ENCODE measurements around the gene SPACA7.

Gene SPACA7

GRCh38 chr13:112474869-112475268 lies 98.7 kb downstream of the SPACA7 start:
- no peak overlapping the region for H4K12ac ChIP-seq (ENCODE audit: low read depth, low read length)
- WGBS (ENCODE audit: extremely low coverage, insufficient coverage, insufficient read length): no CpG with 5 or more reads among the region's 8 CpGs
- no peak overlapping the region for H3K27ac ChIP-seq (ENCODE audit: low read depth, low read length)

GRCh38 chr13:112475889-112476288 lies 99.7 kb downstream of the SPACA7 start:
- H3K79me1 ChIP-seq (ENCODE audit: low read length): no peaks in the 10 kb centered on the region
- no peak overlapping the region for H2BK12ac ChIP-seq (ENCODE audit: low read length)
- no peak overlapping the region for H3K23ac ChIP-seq (ENCODE audit: low read length)
- H3K36me3 ChIP-seq (ENCODE audit: control insufficient read depth in 1 of 2, insufficient read depth in 2 of 2, low read length in 2 of 2): no peaks in the 10 kb centered on the region
- no peak overlapping the region for H2BK5ac ChIP-seq (ENCODE audit: low read depth, low read length, poor library complexity)
- H3K14ac ChIP-seq (ENCODE audit: low read length): no peak overlapping the region
- no peak overlapping the region for H3K27ac ChIP-seq (ENCODE audit: low read depth, low read length)
- no peak overlapping the region for H3K4ac ChIP-seq (ENCODE audit: low read depth, low read length)
- H3K4me2 ChIP-seq (ENCODE audit: low read length): no peak overlapping the region
- no peak overlapping the region for H2BK120ac ChIP-seq (ENCODE audit: insufficient read depth, low read length, poor library complexity)
- peaks cover 2% of the 10 kb centered on the region for H3K9me3 ChIP-seq (ENCODE audit: insufficient read depth, low read depth, low read length)
- no peaks in the 10 kb centered on the region for H3K79me2 ChIP-seq (ENCODE audit: control insufficient read depth, insufficient read depth, low read length, poor library complexity)
- H2AFZ ChIP-seq (ENCODE audit: insufficient read depth, low read length, poor library complexity): no peak overlapping the region
- no peak overlapping the region for H4K12ac ChIP-seq (ENCODE audit: low read depth, low read length)
- no peak overlapping the region for H3K4me3 ChIP-seq (ENCODE audit: low read depth, low read length)
- H3K18ac ChIP-seq (ENCODE audit: low read length): no peak overlapping the region
- H3K27me3 ChIP-seq (ENCODE audit: insufficient read depth, low read length): no peaks in the 10 kb centered on the region
- no peak overlapping the region for H4K8ac ChIP-seq (ENCODE audit: low read depth, low read length)
- no peak overlapping the region for H2AK5ac ChIP-seq (ENCODE audit: low read length)
- WGBS (ENCODE audit: extremely low coverage, insufficient coverage, insufficient read length): no CpG with 5 or more reads among the region's 1 CpG
- no peak overlapping the region for H3K9ac ChIP-seq (ENCODE audit: low read length)
- DNase-seq: no peak
- no peaks in the 10 kb centered on the region for H3K4me1 ChIP-seq (ENCODE audit: control insufficient read depth in 1 of 2, insufficient read depth in 2 of 2, low read length in 2 of 2)
- no peak overlapping the region for H4K91ac ChIP-seq (ENCODE audit: low read depth, low read length)

More at GRCh38 chr13:112474869-112475268, 98.7 kb downstream of the SPACA7 start:
- no peak overlapping the region for H2BK12ac ChIP-seq (ENCODE audit: low read length)
- H3K4me3 ChIP-seq (ENCODE audit: low read depth, low read length): no peak overlapping the region
- H3K27me3 ChIP-seq (ENCODE audit: insufficient read depth, low read length): no peaks in the 10 kb centered on the region
- no peak overlapping the region for H3K9ac ChIP-seq (ENCODE audit: low read length)
- no peaks in the 10 kb centered on the region for H3K79me1 ChIP-seq (ENCODE audit: low read length)
- no peak overlapping the region for H4K91ac ChIP-seq (ENCODE audit: low read depth, low read length)
- no peak overlapping the region for H2BK120ac ChIP-seq (ENCODE audit: insufficient read depth, low read length, poor library complexity)
- H3K4me1 ChIP-seq (ENCODE audit: control insufficient read depth in 1 of 2, insufficient read depth in 2 of 2, low read length in 2 of 2): no peaks in the 10 kb centered on the region
- H3K14ac ChIP-seq (ENCODE audit: low read length): no peak overlapping the region
- no peak overlapping the region for H2BK5ac ChIP-seq (ENCODE audit: low read depth, low read length, poor library complexity)
- no peaks in the 10 kb centered on the region for H3K79me2 ChIP-seq (ENCODE audit: control insufficient read depth, insufficient read depth, low read length, poor library complexity)
- no peak overlapping the region for H2AK5ac ChIP-seq (ENCODE audit: low read length)
- H2AFZ ChIP-seq (ENCODE audit: insufficient read depth, low read length, poor library complexity): no peak overlapping the region
- no peak overlapping the region for H3K18ac ChIP-seq (ENCODE audit: low read length)
- H3K36me3 ChIP-seq (ENCODE audit: control insufficient read depth in 1 of 2, insufficient read depth in 2 of 2, low read length in 2 of 2): no peaks in the 10 kb centered on the region
- H3K23ac ChIP-seq (ENCODE audit: low read length): no peak overlapping the region
- DNase-seq: no peak
- no peak overlapping the region for H4K8ac ChIP-seq (ENCODE audit: low read depth, low read length)
- H3K9me3 ChIP-seq (ENCODE audit: insufficient read depth, low read depth, low read length): peaks cover 2% of the 10 kb centered on the region
- H3K4ac ChIP-seq (ENCODE audit: low read depth, low read length): no peak overlapping the region
- H3K4me2 ChIP-seq (ENCODE audit: low read length): no peak overlapping the region

GRCh38 chr13:112477070-112477619 lies 101.0 kb downstream of the SPACA7 start:
- Histone ChIP-seq H3K4ac (ENCODE audit: low read depth, low read length) (no peak overlapping the region), H2AFZ (ENCODE audit: insufficient read depth, low read length, poor library complexity) (no peak overlapping the region), H3K36me3 (ENCODE audit: control insufficient read depth in 1 of 2, insufficient read depth in 2 of 2, low read length in 2 of 2) (no peaks in the 10 kb centered on the region), H3K23ac (ENCODE audit: low read length) (no peak overlapping the region), H3K14ac (ENCODE audit: low read length) (no peak overlapping the region), H3K4me3 (ENCODE audit: low read depth, low read length) (no peak overlapping the region), H2BK12ac (ENCODE audit: low read length) (no peak overlapping the region), H3K79me2 (ENCODE audit: control insufficient read depth, insufficient read depth, low read length, poor library complexity) (no peaks in the 10 kb centered on the region), H3K4me1 (ENCODE audit: control insufficient read depth in 1 of 2, insufficient read depth in 2 of 2, low read length in 2 of 2) (no peaks in the 10 kb centered on the region), H3K9me3 (ENCODE audit: insufficient read depth, low read depth, low read length) (peaks cover 2% of the 10 kb centered on the region), H4K91ac (ENCODE audit: low read depth, low read length) (no peak overlapping the region), H4K12ac (ENCODE audit: low read depth, low read length) (no peak overlapping the region), H3K79me1 (ENCODE audit: low read length) (no peaks in the 10 kb centered on the region), H3K27ac (ENCODE audit: low read depth, low read length) (no peak overlapping the region), H3K27me3 (ENCODE audit: insufficient read depth, low read length) (no peaks in the 10 kb centered on the region), H2BK5ac (ENCODE audit: low read depth, low read length, poor library complexity) (no peak overlapping the region), H2BK120ac (ENCODE audit: insufficient read depth, low read length, poor library complexity) (no peak overlapping the region), H4K8ac (ENCODE audit: low read depth, low read length) (no peak overlapping the region), H3K9ac (ENCODE audit: low read length) (no peak overlapping the region), H3K18ac (ENCODE audit: low read length) (no peak overlapping the region), H2AK5ac (ENCODE audit: low read length) (no peak overlapping the region), H3K4me2 (ENCODE audit: low read length) (no peak overlapping the region)
- DNase-seq: no peak
- WGBS (ENCODE audit: extremely low coverage, insufficient coverage, insufficient read length): no CpG with 5 or more reads among the region's 9 CpGs

GRCh38 chr13:112479389-112479788 lies 103.2 kb downstream of the SPACA7 start:
- Histone ChIP-seq H3K79me2 (ENCODE audit: control insufficient read depth, insufficient read depth, low read length, poor library complexity) (no peaks in the 10 kb centered on the region), H4K8ac (ENCODE audit: low read depth, low read length) (no peak overlapping the region), H3K4me1 (ENCODE audit: control insufficient read depth in 1 of 2, insufficient read depth in 2 of 2, low read length in 2 of 2) (no peaks in the 10 kb centered on the region), H3K23ac (ENCODE audit: low read length) (no peak overlapping the region), H3K18ac (ENCODE audit: low read length) (no peak overlapping the region), H2BK5ac (ENCODE audit: low read depth, low read length, poor library complexity) (no peak overlapping the region), H3K9ac (ENCODE audit: low read length) (no peak overlapping the region), H3K4ac (ENCODE audit: low read depth, low read length) (no peak overlapping the region), H3K4me3 (ENCODE audit: low read depth, low read length) (no peak overlapping the region), H3K36me3 (ENCODE audit: control insufficient read depth in 1 of 2, insufficient read depth in 2 of 2, low read length in 2 of 2) (no peaks in the 10 kb centered on the region), H2BK120ac (ENCODE audit: insufficient read depth, low read length, poor library complexity) (no peak overlapping the region), H2AK5ac (ENCODE audit: low read length) (no peak overlapping the region), H3K27me3 (ENCODE audit: insufficient read depth, low read length) (no peaks in the 10 kb centered on the region), H3K9me3 (ENCODE audit: insufficient read depth, low read depth, low read length) (peaks cover 4% of the 10 kb centered on the region), H4K91ac (ENCODE audit: low read depth, low read length) (no peak overlapping the region), H4K12ac (ENCODE audit: low read depth, low read length) (no peak overlapping the region), H3K27ac (ENCODE audit: low read depth, low read length) (no peak overlapping the region), H2AFZ (ENCODE audit: insufficient read depth, low read length, poor library complexity) (no peak overlapping the region), H3K14ac (ENCODE audit: low read length) (no peak overlapping the region), H2BK12ac (ENCODE audit: low read length) (no peak overlapping the region), H3K4me2 (ENCODE audit: low read length) (no peak overlapping the region), H3K79me1 (ENCODE audit: low read length) (no peaks in the 10 kb centered on the region)
- no CpG with 5 or more reads among the region's 7 CpGs for WGBS (ENCODE audit: extremely low coverage, insufficient coverage, insufficient read length)
- no peak for DNase-seq

All from trophoblast cell (in vitro differentiated cells and primary cell).